PC-9 (cell line): Measurements from ENCODE around the gene CRADD. TPM values are rescaled to one million over a fixed set of nuclear protein-coding genes. Genes with fewer than 3 reads are reported as not detected.

Source experiments
- BruUV-seq: library from RNA; stranded (reverse); fragments of 400-500 nt; replicated peaks from 2 replicates; lab custom pipeline; 2021; lab: Mats Ljungman, UMichigan
- CTCF ChIA-PET: fragments of 300-600 bp; sonication (Branson Sonifier 250); formaldehyde crosslinking; loops from one replicate; lab custom pipeline; 2022; ENCODE audit warnings: antibody characterized with exemption; lab: Charles Lee
- POLR2A ChIA-PET: fragments of 300-600 bp; sonication (Branson Sonifier 250); formaldehyde crosslinking; loops from one replicate; lab custom pipeline; 2022; ENCODE audit warnings: antibody characterized with exemption; ENCODE audit not compliant: unreplicated experiment; lab: Charles Lee
- DNase-seq, 2 experiments: peaks; one replicate each; pipeline versions ENCODE4 v3.0.0 to v3.0.0-alpha.2; 2015 to 2022; ENCODE audit warnings: mixed read lengths in 1 of 2
- H2AFZ ChIP-seq: fragments of 200-600 bp; sonication (generic); 2 replicates; pipeline ENCODE4 v1.8.1; 2017; ENCODE audit warnings: antibody characterized with exemption
- H3F3A ChIP-seq: fragments of 200-600 bp; sonication (generic); 2 replicates; pipeline ENCODE4 v1.8.1; 2017; ENCODE audit warnings: antibody characterized with exemption, mild to moderate bottlenecking, low read depth; ENCODE audit not compliant: insufficient read depth
- H3K27ac ChIP-seq: fragments of 200-600 bp; sonication (generic); 2 replicates; pipeline ENCODE4 v1.6.1; 2016; ENCODE audit warnings: mixed run types
- H3K27me3 ChIP-seq: fragments of 200-600 bp; sonication (generic); 2 replicates; pipeline ENCODE4 v1.6.1; 2016; ENCODE audit warnings: low read depth, mixed run types; ENCODE audit not compliant: insufficient read depth
- H3K36me3 ChIP-seq: fragments of 200-600 bp; sonication (generic); 2 replicates; pipeline ENCODE4 v1.6.1; 2016; ENCODE audit warnings: low read depth, mixed run types
- H3K4me1 ChIP-seq: fragments of 200-600 bp; sonication (generic); replicated peaks from 2 replicates; pipeline ENCODE4 v1.6.1; 2016; ENCODE audit warnings: mixed run types; ENCODE audit not compliant: insufficient read depth
- H3K4me2 ChIP-seq: fragments of 200-600 bp; sonication (generic); 2 replicates; pipeline ENCODE4 v1.6.1; 2017; ENCODE audit warnings: mixed run types
- H3K4me3 ChIP-seq: fragments of 200-600 bp; sonication (generic); 2 replicates; pipeline ENCODE4 v1.6.1; 2016; ENCODE audit warnings: mixed run types
- H3K79me2 ChIP-seq: fragments of 200-600 bp; sonication (generic); 2 replicates; pipeline ENCODE4 v1.6.1; 2017; ENCODE audit warnings: low read depth, mixed run types
- H3K9me2 ChIP-seq: fragments of 200-600 bp; sonication (generic); 2 replicates; pipeline ENCODE4 v1.8.1; 2017; ENCODE audit warnings: mild to moderate bottlenecking; ENCODE audit not compliant: insufficient read depth
- H3K9me3 ChIP-seq: fragments of 200-600 bp; sonication (generic); 2 replicates; pipeline ENCODE4 v1.8.1; 2016; ENCODE audit warnings: low read depth; ENCODE audit not compliant: insufficient read depth
- H4K20me1 ChIP-seq: fragments of 200-600 bp; sonication (generic); 2 replicates; pipeline ENCODE4 v1.8.1; 2017; ENCODE audit not compliant: insufficient read depth
- EZH2 ChIP-seq: fragments of 200-600 bp; sonication (generic); IDR thresholded peaks from 2 replicates; pipeline ENCODE4 v1.8.0; 2017; ENCODE audit warnings: antibody characterized with exemption, low read depth
- intact Hi-C: fragments of 100-400 bp; cut with micrococcal nuclease; formaldehyde crosslinking; loops from one replicate; pipeline ENCODE4 v1.10.0; 2022; ENCODE audit not compliant: unreplicated experiment
- total RNA-seq: library from RNA; stranded (reverse); gene quantifications from 2 replicates; pipeline ENCODE4 v1.2.3, GENCODE V29; 2021
- TF ChIP-seq, protein P1 (sequence below): fragments of 200-600 bp; sonication (generic); conservative IDR thresholded peaks from 2 replicates; pipeline ENCODE4 v1.6.1; 2017; ENCODE audit warnings: mixed run types, antibody characterized with exemption, mild to moderate bottlenecking, moderate library complexity

CRADD gene
- total RNA-seq, 1 experiment from 2014 or later = 7.6 TPM

DNA sequence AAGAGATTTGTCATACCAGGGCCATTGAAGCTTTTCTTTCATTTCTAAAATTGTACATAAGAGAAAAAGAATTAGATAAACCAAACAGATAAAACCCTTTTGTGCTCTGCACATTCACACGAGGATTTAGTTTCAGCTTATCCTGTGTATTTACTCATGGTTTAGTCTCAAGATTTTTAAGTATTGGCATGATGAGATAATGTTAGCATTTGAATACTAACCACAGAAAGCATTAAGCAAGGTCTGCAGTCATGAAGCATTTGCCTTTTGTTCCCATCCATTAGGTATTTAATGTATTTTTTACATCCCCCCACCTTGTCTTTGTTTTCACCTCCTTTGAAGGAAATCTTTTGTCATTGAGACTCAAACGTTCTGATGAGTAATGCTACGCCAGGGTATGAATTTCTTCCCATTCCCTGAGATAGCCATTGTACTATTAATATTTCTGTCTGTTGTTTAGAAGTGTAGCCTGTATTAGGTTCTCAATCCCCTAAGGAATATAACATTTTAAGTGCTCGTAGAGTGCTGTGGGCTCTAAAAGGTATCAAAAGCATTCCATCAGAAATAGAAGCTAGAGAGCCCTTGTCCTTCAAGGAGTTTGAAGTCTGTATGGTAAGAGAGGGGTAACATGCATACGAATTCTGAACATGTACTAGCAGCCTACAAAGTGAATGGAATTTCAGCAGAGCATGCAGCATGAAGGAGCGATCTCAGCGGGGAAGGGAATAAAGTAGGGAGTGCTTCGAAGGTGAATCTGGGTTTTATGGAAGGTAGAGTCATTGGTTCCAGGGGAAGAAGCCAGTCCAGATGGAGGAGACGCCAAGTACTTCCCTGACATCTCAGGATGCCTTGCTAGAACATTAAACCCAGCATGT is 22.3 kb downstream of the CRADD start:
- no peak overlapping the region for H2AFZ ChIP-seq
- no peak overlapping the region for H3K27ac ChIP-seq
- no peaks in the 10 kb centered on the region for H3K79me2 ChIP-seq
- no peaks in the 10 kb centered on the region for H3K36me3 ChIP-seq
- no peak for TF ChIP-seq EZH2
- TF ChIP-seq, protein P1, sequence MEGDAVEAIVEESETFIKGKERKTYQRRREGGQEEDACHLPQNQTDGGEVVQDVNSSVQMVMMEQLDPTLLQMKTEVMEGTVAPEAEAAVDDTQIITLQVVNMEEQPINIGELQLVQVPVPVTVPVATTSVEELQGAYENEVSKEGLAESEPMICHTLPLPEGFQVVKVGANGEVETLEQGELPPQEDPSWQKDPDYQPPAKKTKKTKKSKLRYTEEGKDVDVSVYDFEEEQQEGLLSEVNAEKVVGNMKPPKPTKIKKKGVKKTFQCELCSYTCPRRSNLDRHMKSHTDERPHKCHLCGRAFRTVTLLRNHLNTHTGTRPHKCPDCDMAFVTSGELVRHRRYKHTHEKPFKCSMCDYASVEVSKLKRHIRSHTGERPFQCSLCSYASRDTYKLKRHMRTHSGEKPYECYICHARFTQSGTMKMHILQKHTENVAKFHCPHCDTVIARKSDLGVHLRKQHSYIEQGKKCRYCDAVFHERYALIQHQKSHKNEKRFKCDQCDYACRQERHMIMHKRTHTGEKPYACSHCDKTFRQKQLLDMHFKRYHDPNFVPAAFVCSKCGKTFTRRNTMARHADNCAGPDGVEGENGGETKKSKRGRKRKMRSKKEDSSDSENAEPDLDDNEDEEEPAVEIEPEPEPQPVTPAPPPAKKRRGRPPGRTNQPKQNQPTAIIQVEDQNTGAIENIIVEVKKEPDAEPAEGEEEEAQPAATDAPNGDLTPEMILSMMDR = no peak
- H3K4me2 ChIP-seq = no peak overlapping the region
- intact Hi-C loops = no loop called here
- POLR2A ChIA-PET = no interaction called here
- H3K9me3 ChIP-seq = no peaks in the 10 kb centered on the region
- DNase-seq = peak in 1 of 2 experiments; percentile 68
- CTCF ChIA-PET = interaction anchor here (0.6 kb wide), 1 partner anchor 280 kb away, joined by 12 read pairs; no protein-coding TSS in a partner anchor
- no peak overlapping the region for H3K4me3 ChIP-seq
- H4K20me1 ChIP-seq = no peaks in the 10 kb centered on the region
- H3K27me3 ChIP-seq = no peaks in the 10 kb centered on the region
- H3K4me1 ChIP-seq = peaks cover 11% of the 10 kb centered on the region; the same call in 1 of the 2 replicates
- 0 out of 2 replicates have a peak, but pooled peaks cover 4% of the 10 kb centered on the region for H3F3A ChIP-seq
- BruUV-seq = no TSS peak
- no peaks in the 10 kb centered on the region for H3K9me2 ChIP-seq

GRCh38 chr12:93702707-93703315 is 25.6 kb downstream of the CRADD start:
- Histone ChIP-seq H3K27me3 (no peaks in the 10 kb centered on the region), H3K9me2 (no peaks in the 10 kb centered on the region), H3K9me3 (no peaks in the 10 kb centered on the region), H2AFZ (no peak overlapping the region), H3K4me2 (no peak overlapping the region), H3K4me3 (no peak overlapping the region), H3F3A (0 out of 2 replicates have a peak, but pooled peaks cover 4% of the 10 kb centered on the region), H3K79me2 (no peaks in the 10 kb centered on the region), H3K36me3 (no peaks in the 10 kb centered on the region), H3K4me1 (peaks cover 16% of the 10 kb centered on the region; the same call in 1 of the 2 replicates), H4K20me1 (no peaks in the 10 kb centered on the region), H3K27ac (no peak overlapping the region)
- intact Hi-C loops = no loop called here
- TF ChIP-seq EZH2 = no peak
- TF ChIP-seq, protein P1 = no peak
- ChIA-PET POLR2A (interaction anchor here (0.5 kb wide), 1 partner anchor 579 kb away, joined by 7 read pairs; no protein-coding TSS in a partner anchor), CTCF (no interaction called here)
- no TSS peak for BruUV-seq
- no peak for DNase-seq

DNA sequence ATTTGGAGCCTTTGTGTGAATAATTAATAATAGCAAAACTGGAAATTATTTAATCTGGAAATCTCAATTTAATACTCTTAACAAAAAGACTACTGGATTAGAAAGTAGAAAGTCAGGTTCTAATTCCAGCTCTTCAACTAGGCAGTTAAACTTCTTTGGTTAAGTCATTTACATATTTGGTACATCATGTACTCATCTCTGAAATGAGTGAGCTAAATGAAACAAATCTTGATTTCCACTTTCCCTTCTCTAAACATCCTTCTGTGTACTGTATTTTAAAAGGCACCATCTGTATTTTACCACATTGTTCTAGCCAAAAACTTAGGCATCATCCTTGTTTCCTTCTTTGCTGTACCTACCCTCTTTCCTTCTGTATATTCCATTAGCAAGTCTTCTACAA is 26.9 kb downstream of the CRADD start:
- POLR2A ChIA-PET = no interaction called here

More for the DNA sequence above, 26.9 kb downstream of the CRADD start:
- CTCF ChIA-PET = no interaction called here
- no TSS peak for BruUV-seq
- Histone ChIP-seq H3K27ac (no peak overlapping the region), H4K20me1 (no peaks in the 10 kb centered on the region), H3K4me2 (no peak overlapping the region), H3K9me3 (no peaks in the 10 kb centered on the region), H2AFZ (no peak overlapping the region), H3K4me3 (no peak overlapping the region), H3K79me2 (no peaks in the 10 kb centered on the region), H3K9me2 (no peaks in the 10 kb centered on the region), H3K36me3 (no peaks in the 10 kb centered on the region), H3F3A (0 out of 2 replicates have a peak, but pooled peaks cover 4% of the 10 kb centered on the region), H3K27me3 (no peaks in the 10 kb centered on the region), H3K4me1 (peaks cover 16% of the 10 kb centered on the region; the same call in 1 of the 2 replicates)
- no peak for DNase-seq
- intact Hi-C loops = no loop called here
- TF ChIP-seq, protein P1 = no peak
- TF ChIP-seq EZH2 = no peak
